Measurements from ENCODE around the gene KCNK3.

The KCNK3 gene

GRCh38 chr2:26715528-26716270, 23.2 kb downstream of the KCNK3 start:
- DNase-seq = no peak

GRCh38 chr2:26716340-26716739, 23.8 kb downstream of the KCNK3 start:
- no peak for DNase-seq

DNA sequence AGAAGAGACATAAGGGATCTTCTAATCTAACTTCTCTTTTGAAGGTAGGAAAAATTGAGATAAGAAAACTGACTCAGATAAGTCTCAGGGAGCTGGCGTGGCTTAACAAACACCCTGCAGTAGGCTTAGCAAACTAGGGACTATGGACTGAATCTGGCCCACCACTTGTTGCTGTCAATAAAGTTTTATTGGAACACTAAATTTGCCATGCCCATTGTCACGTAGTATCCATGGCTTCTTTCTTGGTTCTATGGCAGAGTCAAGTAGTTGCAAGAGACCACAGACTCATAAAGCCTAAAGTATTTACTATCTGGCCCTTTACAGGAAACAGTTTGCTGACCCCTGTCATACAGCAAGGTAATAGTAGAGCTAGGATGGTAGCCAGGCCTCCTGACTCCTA, 24.2 kb downstream of the KCNK3 start:
- no peak for DNase-seq

- no peak for DNase-seq
These were observed 24.8 kb downstream of the KCNK3 start for GRCh38 chr2:26717362-26717761.

- DNase-seq = no peak
These were observed 26.6 kb downstream of the KCNK3 start for GRCh38 chr2:26718949-26719686.

DNA sequence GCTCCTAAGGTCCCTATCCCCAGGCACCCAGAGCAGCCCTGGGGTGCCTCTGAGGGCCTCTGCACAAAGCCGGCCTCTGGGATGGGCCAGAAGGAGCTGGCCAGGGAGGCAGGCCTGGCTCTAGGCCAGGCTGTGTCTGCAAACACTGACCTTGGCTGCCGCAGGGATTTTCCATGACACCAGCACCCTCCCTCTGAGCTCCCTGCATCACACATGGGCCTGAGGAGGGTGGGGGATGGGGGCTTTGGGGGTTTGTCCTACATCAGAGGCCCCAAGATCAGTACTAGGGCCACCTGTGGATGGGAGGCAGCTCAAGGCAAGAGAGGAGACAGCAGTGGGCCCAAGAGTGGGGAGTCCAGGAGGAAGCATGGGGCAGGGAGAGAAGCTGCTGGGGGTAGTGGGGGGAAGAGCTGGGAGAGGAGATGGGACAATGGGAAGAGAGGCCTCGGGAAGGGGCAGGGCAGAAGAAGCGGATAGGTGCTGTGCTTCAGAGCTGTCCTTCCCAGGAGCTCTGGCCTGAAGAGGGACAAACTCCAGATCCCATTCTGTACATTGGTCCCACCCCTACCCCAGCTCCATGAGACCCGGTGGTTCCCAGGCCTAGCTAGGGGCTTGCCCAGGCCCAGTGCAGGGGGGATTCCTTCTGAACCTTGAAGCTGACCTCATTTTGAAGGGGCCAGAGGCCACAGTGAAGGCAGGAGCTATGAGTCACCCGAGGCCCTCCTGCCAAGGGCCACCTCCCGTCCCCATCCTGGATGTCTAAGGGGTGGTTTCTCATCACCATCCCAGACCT, 28.0 kb downstream of the KCNK3 start:
- peak; percentile 64 for DNase-seq

GRCh38 chr2:26721115-26722032, 28.9 kb downstream of the KCNK3 start:
- peak; percentile 89 for DNase-seq

DNA sequence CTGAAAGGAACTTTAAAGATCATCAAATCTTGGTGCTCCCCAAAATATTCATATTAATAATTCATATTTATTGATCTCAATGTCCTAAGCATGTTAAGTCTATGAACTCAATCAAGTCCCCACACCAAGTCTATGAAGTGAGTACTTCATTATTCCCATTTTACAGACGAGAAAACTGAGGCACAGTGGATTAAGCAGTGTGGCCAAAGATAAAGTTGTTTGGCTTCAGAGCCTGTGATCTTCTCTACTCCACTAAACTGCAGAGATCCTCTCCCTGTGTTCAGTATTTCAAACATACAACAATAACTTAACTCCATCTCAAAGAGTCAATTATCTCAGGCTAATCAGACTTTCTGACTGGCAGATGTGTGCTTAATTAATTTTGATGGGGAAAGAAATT, 29.8 kb downstream of the KCNK3 start:
- DNase-seq = no peak

DNA sequence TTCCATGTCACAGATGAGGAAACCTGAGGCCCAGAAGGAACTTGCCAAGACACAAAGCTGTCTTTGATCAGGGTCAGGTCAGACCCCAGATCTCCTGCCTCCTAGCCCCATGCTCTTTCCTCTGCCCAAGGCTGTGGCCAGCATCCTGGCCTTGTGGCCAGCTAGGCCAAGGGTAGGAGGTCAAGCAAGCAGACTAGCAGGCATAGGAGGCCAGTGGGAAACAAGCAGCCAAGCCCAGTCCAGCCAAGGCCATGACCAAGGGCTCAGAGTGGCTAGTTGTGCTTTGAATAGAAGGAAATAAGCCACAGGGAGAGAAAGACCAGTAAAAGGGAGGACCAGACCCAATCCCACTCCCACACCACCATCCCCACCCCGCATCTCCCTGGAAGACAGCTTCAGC, 30.4 kb downstream of the KCNK3 start:
- no peak for DNase-seq

- DNase-seq = no peak
These were observed 31.0 kb downstream of the KCNK3 start for GRCh38 chr2:26723475-26723874.

DNA sequence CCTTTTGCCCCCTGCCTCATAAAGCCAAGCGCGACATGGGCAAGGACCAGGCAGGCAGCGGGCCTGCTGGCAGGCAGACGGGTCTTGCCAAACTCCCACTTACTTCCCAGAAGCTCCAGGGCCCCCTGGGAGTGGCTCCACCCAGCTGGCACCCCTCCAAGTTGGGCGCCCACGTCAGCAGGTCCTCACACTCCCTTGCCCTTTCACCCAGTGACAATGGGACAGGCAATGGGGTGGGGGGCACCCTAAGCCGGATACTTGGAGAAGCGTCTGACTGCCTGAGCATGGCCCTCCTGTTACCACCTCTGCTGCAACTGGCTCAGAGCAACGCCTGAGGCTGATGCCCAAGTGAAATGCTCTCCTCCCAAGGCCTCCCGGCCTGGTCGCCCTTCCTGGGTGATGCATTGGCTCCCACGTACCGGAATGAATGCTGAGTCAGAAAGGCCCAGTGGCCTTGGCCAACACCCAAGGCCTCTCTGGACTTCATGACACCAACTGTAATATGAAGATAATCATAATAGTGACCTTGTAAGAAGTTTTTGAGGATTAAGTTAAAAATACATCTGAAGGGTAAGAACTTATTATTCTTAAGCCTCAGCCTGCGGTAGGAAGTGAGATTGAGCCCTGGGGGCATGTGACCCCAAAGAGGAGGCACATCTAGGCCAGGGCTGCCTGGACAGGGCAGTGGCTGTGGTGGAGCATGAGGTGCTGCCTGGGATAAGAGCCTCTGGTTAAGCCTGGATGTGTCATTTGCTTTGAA, 31.6 kb downstream of the KCNK3 start:
- peak; percentile 75 for DNase-seq

DNA sequence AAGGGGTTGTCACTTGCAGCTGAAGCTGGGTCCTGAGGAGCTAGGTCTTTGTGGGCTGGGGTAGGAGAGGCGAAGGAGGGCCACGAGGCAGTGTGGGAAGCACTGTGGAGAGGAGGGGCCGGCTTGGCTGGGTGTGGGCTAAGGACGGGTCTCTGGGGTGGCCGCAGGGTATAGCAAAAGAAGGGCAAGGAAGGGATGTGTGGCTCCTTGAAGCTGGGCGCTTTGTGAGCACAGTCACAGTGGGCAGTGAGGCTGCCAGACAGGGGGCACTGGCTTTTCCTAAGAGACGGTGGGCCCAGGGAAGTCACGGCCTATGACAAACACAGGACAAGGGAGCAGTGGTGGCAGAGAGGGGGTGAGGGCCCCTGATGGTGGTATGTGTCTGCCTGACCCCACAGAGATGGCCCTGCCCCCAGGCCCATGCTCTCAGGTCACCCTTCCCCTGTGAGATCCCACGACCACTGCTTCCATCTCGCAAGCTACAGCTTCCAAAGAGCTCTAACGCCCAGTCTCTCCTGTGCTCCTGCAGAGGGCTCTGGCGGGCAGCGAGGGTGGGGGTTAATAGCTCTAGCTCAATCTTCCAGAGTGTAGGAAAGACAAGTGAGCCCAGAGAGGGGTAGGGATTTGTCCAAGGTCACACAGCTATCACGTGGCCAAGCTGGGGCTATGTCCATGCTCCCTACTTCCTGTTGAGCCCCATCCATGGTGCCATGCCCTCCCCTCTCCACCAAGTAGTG, 32.4 kb downstream of the KCNK3 start:
- DNase-seq = no peak

- DNase-seq = no peak
These were observed 32.9 kb downstream of the KCNK3 start for GRCh38 chr2:26725521-26725820.

DNA sequence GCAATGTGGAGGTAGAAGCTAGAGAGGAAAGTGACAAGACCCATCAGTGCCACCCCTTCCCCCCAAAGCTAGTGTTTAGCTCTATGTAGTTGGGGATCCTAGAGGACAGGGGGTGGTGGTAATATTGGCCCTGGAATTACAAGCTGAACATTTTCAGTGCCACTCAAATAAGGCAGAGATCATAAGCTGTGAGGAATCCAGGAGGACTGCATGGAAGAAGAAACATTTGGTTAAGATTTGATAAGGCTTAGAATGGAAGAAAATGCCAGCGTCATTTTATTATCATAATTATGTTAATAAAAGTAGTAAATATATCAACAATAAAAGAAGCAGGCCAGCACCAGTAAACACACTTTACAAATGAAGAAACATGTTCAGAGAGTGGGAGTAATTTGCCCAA, 33.7 kb downstream of the KCNK3 start:
- no peak for DNase-seq

GRCh38 chr2:26727641-26728561, 35.4 kb downstream of the KCNK3 start:
- no peak for DNase-seq

GRCh38 chr2:26729311-26729710, 36.8 kb downstream of the KCNK3 start:
- DNase-seq = no peak

GRCh38 chr2:26730549-26731344, 38.2 kb downstream of the KCNK3 start:
- DNase-seq = no peak

DNA sequence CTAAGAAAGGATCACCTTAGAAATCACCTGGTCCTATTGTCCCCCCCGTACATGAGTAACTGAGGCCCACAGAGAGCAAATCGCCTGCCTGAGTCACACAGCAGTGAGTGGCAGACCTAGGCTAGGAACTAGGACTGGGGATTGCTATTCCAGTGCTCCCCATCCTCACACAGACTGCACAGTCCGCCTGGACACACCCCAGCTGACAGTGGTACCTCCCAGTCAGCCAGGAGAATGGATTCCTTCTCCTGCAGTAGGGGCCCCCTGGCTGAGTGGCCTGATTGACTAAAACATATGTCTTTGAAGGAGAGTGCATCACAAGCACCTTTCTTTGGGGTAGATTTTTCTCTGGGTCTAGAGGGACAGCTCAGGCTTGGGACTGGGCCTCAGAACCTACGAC, 39.2 kb downstream of the KCNK3 start:
- DNase-seq = no peak

DNA sequence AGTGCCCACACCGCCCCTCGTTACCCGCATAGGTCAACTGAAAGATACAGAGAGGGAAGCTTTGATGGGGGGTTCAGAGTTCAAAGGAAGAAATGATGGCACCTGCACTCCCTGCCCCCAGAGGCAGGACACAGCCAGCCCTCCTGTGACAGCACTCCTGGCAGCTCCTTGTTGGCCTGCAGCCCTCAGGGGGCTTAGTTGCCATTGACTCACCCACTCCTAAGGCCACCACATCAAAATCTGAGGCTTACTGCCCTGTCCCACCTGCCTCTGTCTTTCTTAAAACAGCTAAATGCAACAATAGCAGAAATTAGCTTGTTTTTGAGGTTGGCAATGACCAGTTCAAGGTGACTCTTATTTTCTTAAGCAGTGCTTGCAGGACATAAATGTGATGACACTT, 39.9 kb downstream of the KCNK3 start:
- no peak for DNase-seq
